Heart left ventricle (tissue), 16 donors: Measurements from ENCODE around the gene DIDO1. TPM values are rescaled to one million over a fixed set of nuclear protein-coding genes. Genes with fewer than 3 reads are reported as not detected.

Experiments
- ATAC-seq, 4 donors: fragments of 200-7000 bp; cut with Tn5 transposase; one replicate each; pipeline ENCODE4 v1.9.1; 2020 to 2022; ENCODE audit warnings: moderate library complexity in 4 of 4, mild to moderate bottlenecking in 3 of 4, moderate number of reproducible peaks in 1 of 4
- DNase-seq, 5 donors: peaks; one replicate each; pipeline ENCODE4 v3.0.0-alpha.2; 2020
- H3K27ac ChIP-seq, 12 donors: fragments of 200-600 bp; sonication (generic) in 4 of 12; one replicate each; pipeline versions ENCODE4 v1.5.0 to v1.8.0; 2016 to 2022; ENCODE audit warnings: mild to moderate bottlenecking in 2 of 12
- H3K27me3 ChIP-seq, 9 donors: fragments of 200-600 bp; sonication (generic) in 2 of 9; one replicate each; pipeline versions ENCODE4 v1.5.1 to v1.8.0; 2016 to 2022; ENCODE audit warnings: mild to moderate bottlenecking in 3 of 9
- H3K36me3 ChIP-seq, 9 donors: fragments of 200-600 bp; sonication (generic) in 2 of 9; one replicate each; pipeline versions ENCODE4 v1.5.0 to v1.8.0; 2018 to 2022; ENCODE audit warnings: mild to moderate bottlenecking in 2 of 9
- H3K4me1 ChIP-seq, 12 donors: fragments of 200-600 bp; sonication (generic) in 4 of 12; one replicate each; pipeline versions ENCODE4 v1.5.0 to v1.8.0; 2016 to 2022; ENCODE audit warnings: mild to moderate bottlenecking in 3 of 12
- H3K4me3 ChIP-seq, 12 donors: fragments of 200-600 bp; sonication (generic) in 4 of 12; one replicate each; pipeline versions ENCODE4 v1.5.0 to v1.8.0; 2017 to 2022; ENCODE audit warnings: mild to moderate bottlenecking in 9 of 12, moderate library complexity in 4 of 12
- H3K9me3 ChIP-seq, 12 donors: fragments of 200-600 bp; sonication (generic) in 4 of 12; one replicate each; pipeline versions ENCODE4 v1.5.0 to v1.8.0; 2016 to 2022; ENCODE audit warnings: mild to moderate bottlenecking in 1 of 12
- POLR2A ChIP-seq, 2 donors: fragments of 450-650 bp; IDR thresholded peaks; one replicate each; pipeline ENCODE4 v1.6.1; 2017; ENCODE audit warnings: antibody characterized with exemption in 2 of 2, mild to moderate bottlenecking in 2 of 2, moderate library complexity in 2 of 2
- WGBS, 4 donors: extraction: QIAGEN DNeasy Blood & Tissue Kit in 2 of 4; methylation state at CpG; one replicate each; pipeline versions ENCODE4 v1.1.5 to v1.1.7; 2013 to 2018; 5-methylcytosine and 5-hydroxymethylcytosine counted together
- intact Hi-C, 10 donors: fragments of 100-400 bp; cut with DNase I; formaldehyde crosslinking; loops; one replicate each; pipeline versions ENCODE4 v1.11.1 to v1.14.2; 2022
- polyA plus RNA-seq, 2 donors: library from polyadenylated mRNA; stranded (reverse); fragments of 200-250 nt; gene quantifications; one replicate each; pipeline ENCODE4 v1.2.3, GENCODE V29; 2013
- total RNA-seq, 9 donors: library from RNA; depleted of rRNA in 2 of 9; stranded (reverse); fragments of >200 nt in 2 of 9; fragmentation: NEBNext Ultra II Directional in 3 of 9; extraction: Animal tissue kit (Norgen Biotek cat#: 25700) in 3 of 9; gene quantifications; one replicate each; pipeline versions ENCODE4 v1.1.0 to v1.2.4, GENCODE V29; 2016 to 2023
- TF ChIP-seq, protein P1 (sequence below), 12 donors: fragments of 200-600 bp; sonication (generic) in 4 of 12; IDR thresholded peaks; one replicate each; pipeline versions ENCODE4 v1.5.0 to v1.8.0; 2018 to 2022; ENCODE audit warnings: antibody characterized with exemption in 12 of 12, mild to moderate bottlenecking in 5 of 12
- donor health status: ischemic (EF 13 %, LVEDD 7.1; RV severe dilation, severe dysfunction).
- donor health status: healthy with polysubstance abuse.
- donor health status: DM: no; HTN: yes; CAD: no.
- donor health status: DM: no; HTN: no; CAD: no.
- donor health status: ischemic (EF 25% LVEDD 6.9; RV normal size, moderate dysfunction).
- donor health status: ischemic (EF 25% LVEDD 5.7; RV mildly dilated, moderate dysfunction).
- donor health status: healthy.
- donor health status: DM: yes; HTN: yes; CAD: no.
- donor health status: ischemic (EF 35%, LVEDD 5.7; RV mildly dilated, moderate dysfunction).
- donor health status: nonischemic (EF 11% LVEDD 7.7; RV severe dilation, severe dysfunction).
- donor health status: DM: yes; HTN: yes; CAD: no.
- donor health status: PGD.
- donor health status: ischemic (EF 29% LVEDD 5.4; RV normal size, mild dysfunction).
- donor health status: nonischemic (EF 23%, LVEDD 6.1; RV moderate dilation, normal function).

The DIDO1 gene
- total and polyA plus RNA-seq, 11 donors, result 16.5 to 46.2 (median 38.4) TPM

DNA sequence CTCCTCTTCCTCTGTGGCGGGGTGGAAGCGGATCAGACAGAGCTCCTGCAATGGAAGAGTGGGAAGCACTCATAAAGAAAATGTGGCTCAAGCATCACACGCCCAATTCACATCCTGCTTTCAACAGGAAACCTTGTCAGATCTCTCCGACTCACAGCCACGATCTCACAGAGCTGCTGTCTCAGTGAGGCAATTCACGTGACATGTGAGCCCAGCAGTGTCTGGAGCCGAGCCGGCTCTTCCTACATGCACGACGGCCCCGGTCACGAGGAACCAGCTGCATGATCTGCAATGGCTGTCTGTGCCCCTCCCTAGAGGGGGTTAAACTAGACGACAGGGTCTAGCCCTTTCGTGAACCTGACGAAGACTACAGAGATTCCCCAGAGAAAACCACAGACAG is 35.2 kb downstream of the DIDO1 start:
- intact Hi-C loops, result no loop called here
- no peak for DNase-seq
- Histone ChIP-seq H3K9me3 (no peaks in the 10 kb centered on the region), H3K4me1 (peaks cover 0 to 11% (median 2%) of the 10 kb centered on the region in 12 donors), H3K36me3 (peaks cover 10 to 100% (median 92%) of the 10 kb centered on the region in 9 donors), H3K27ac (no peak overlapping the region), H3K27me3 (no peaks in the 10 kb centered on the region), H3K4me3 (no peak overlapping the region)
- TF ChIP-seq POLR2A (IDR thresholded peaks at IDR 0.05), result no peak
- TF ChIP-seq, protein P1, sequence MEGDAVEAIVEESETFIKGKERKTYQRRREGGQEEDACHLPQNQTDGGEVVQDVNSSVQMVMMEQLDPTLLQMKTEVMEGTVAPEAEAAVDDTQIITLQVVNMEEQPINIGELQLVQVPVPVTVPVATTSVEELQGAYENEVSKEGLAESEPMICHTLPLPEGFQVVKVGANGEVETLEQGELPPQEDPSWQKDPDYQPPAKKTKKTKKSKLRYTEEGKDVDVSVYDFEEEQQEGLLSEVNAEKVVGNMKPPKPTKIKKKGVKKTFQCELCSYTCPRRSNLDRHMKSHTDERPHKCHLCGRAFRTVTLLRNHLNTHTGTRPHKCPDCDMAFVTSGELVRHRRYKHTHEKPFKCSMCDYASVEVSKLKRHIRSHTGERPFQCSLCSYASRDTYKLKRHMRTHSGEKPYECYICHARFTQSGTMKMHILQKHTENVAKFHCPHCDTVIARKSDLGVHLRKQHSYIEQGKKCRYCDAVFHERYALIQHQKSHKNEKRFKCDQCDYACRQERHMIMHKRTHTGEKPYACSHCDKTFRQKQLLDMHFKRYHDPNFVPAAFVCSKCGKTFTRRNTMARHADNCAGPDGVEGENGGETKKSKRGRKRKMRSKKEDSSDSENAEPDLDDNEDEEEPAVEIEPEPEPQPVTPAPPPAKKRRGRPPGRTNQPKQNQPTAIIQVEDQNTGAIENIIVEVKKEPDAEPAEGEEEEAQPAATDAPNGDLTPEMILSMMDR (IDR thresholded peaks at IDR 0.05), result no peak
- 68 to 77% (median 73%) methylated on average over 14 to 15 of the region's 15 CpGs for WGBS, 4 donors
- no peak for ATAC-seq

DNA sequence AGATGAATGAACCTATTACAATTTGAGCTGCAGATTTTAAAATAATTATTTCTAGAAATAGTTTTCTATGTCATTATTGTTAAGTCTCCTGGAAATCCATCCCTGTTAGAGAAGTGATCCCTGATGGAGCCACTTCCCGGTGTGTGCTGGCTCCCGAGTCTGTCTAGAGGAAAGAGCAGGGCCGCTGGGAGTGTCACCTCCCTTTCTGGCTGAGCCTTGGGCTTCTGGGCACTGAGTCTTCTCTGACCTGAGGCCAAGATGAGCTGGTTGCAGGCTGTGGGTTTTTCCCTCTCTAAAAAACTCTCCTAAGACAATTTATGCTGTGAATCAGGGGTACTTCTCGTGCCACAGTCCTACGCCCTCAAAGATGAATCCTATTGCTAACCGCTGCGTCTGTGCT is 35.9 kb downstream of the DIDO1 start:
- Histone ChIP-seq H3K4me1 (peaks cover 0 to 11% (median 2%) of the 10 kb centered on the region in 12 donors), H3K9me3 (no peaks in the 10 kb centered on the region), H3K36me3 (peaks cover 10 to 100% (median 91%) of the 10 kb centered on the region in 9 donors), H3K4me3 (no peak overlapping the region), H3K27me3 (no peaks in the 10 kb centered on the region), H3K27ac (no peak overlapping the region)
- intact Hi-C loops, result no loop called here
- ATAC-seq (no peak), DNase-seq (no peak)
- WGBS, 4 donors, result 81 to 86% (median 85%) methylated on average over 7 of the region's 7 CpGs
- TF ChIP-seq, protein P1 (IDR thresholded peaks at IDR 0.05), result no peak
- no peak for TF ChIP-seq POLR2A (IDR thresholded peaks at IDR 0.05)

DNA sequence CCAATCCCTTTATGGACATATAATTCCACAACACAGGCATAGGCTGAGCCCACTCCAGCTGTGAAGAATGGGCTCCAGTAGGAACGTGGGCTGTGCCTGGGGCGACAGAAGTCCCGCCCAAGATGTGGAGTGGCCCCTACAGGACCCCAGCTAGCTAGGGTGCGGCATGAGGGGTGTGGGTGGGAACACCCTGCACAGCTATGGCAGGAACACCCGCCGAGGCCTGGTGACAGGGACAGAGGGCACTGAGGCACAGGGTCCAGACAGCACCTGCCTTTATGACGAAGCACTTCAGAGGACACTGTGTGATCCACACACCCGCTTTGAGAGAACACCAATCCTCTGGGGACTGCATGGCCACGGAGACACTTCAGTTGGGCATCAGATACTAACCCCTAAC is 36.4 kb downstream of the DIDO1 start:
- Histone ChIP-seq H3K27me3 (no peaks in the 10 kb centered on the region), H3K4me1 (peaks cover 0 to 11% (median 2%) of the 10 kb centered on the region in 12 donors), H3K36me3 (peaks cover 10 to 96% (median 86%) of the 10 kb centered on the region in 9 donors), H3K9me3 (no peaks in the 10 kb centered on the region), H3K4me3 (no peak overlapping the region), H3K27ac (no peak overlapping the region)
- intact Hi-C loops, result no loop called here
- DNase-seq (no peak), ATAC-seq (no peak)
- 89 to 90% (median 90%) methylated on average over 8 to 9 of the region's 9 CpGs for WGBS, 4 donors
- TF ChIP-seq POLR2A (IDR thresholded peaks at IDR 0.05), result no peak
- TF ChIP-seq, protein P1 (IDR thresholded peaks at IDR 0.05), result no peak

DNA sequence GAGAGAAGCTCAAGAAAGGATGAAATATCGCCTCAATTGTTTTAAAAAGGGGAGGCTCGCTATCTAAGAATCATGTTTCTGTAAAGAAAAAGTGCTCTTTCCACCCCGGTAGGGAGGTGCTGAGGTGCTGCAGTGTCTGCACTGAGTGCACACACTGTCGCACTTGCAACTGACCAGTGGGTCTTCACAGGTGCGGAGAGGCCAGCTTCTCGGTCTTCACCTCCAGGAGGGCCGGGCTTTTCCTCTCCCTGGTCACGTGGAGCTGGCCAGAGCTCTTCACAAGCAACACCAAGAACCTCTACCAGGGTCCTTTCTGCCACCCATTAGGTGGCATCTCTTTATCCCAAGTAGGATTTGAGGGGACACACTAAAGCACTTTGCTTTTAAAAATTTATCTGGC is 36.9 kb downstream of the DIDO1 start:
- ATAC-seq (no peak), DNase-seq (no peak)
- Histone ChIP-seq H3K27me3 (no peaks in the 10 kb centered on the region), H3K36me3 (peaks cover 10 to 91% (median 82%) of the 10 kb centered on the region in 9 donors), H3K4me3 (no peak overlapping the region), H3K9me3 (no peaks in the 10 kb centered on the region), H3K27ac (no peak overlapping the region), H3K4me1 (peaks cover 0 to 11% (median 2%) of the 10 kb centered on the region in 12 donors)
- no peak for TF ChIP-seq POLR2A (IDR thresholded peaks at IDR 0.05)
- TF ChIP-seq, protein P1 (IDR thresholded peaks at IDR 0.05), result no peak
- WGBS, 4 donors, result 83 to 93% (median 88%) methylated on average over 8 of the region's 8 CpGs
- intact Hi-C loops, result no loop called here
